Smooth muscle cell of the brain vasculature (primary cell): ENCODE results near the gene NWD2.
"Not testable (repeated sequence)": the region's sequence is repeated elsewhere in the genome, so short reads cannot be mapped to it uniquely, and the experiment has no call there.

Source experiments
- DNase-seq: peaks from one replicate; pipeline ENCODE4 v3.0.0-alpha.2; 2012; ENCODE audit warnings: low read depth, low spot score

NWD2 gene, protein sequence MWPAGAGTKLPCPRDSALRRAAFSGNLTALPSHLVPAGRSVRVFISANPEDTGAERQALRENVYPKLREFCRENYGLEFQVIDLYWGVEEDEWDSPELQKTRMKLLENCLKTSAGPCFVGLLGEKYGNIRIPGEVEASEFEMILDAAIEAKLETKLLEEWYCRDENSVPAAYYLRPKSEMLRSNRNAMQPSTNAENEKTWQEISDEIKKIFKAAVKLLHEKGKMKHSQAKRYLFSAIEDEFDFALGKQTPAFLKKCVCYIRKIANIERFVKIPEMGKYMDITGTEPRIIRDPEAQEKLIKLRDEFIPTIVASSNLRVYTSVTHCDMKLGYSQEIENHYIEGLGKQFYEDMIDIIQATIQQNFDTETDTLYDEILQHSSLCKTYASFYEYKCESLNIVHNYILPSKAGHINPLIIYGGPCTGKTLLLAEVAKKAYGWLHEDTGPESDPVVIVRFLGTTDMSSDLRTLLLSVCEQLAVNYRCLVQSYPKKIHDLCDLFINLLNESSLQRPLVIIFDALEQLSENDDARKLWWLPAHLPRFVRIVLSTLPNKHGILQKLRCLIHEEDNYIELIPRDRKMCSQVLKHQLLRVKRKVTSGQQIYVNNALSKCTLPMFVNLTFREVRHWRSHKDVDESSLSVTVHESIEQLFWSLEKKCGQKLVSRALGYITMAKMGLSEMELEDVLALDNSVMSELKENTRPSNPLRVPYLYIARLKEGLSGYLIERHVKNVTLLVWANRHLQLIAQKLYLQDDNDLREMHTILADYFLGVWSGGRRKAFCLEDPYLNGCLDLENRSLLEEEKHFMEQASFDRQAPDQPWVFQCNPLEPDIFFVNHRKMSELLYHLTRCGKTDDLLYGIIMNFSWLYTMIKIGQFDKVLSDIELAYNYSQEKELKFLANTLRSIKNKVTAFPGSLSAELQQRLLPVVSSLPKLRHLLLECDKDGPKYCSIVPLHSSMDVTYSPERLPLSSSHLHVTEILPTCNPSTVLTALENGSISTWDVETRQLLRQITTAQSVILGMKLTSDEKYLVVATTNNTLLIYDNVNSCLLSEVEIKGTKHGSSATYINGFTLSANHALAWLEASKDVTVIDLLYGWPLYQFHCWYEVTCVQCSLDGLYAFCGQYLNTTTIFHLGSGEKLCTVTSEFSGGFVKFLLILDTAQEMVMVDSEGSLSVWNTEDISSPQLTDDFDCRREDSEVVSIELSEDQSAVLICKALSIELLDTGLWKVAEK (N-terminal part only)

GRCh38 chr4:37244583-37245390 lies at the start of gene NWD2:
Gene NWD2 (plus strand): TSS chr4:37244743. CDS start chr4:37245068, 325 bp downstream.
- DNase-seq = no peak

DNA sequence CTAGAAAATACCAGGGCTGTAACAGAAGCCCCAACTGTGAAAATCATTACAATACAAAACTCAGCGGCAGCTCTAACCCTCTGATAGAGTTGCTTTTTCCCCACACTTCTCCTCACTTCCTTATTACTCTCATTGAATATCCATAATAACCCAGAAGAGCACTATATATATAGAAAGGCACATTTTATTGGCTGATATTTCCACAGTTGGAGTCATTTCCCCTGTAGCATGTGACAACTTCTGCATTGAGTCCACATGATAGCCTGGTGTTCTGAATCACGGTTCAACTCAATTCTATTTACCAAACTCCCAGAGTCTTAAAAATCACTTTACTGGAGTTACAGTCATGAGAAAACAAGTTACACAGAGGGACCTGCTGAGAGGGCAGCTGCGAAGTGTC lies 46.6 kb upstream of the NWD2 start:
- DNase-seq = no peak

GRCh38 chr4:37204740-37205139 lies 39.8 kb upstream of the NWD2 start:
- DNase-seq = not testable (repeated sequence)

GRCh38 chr4:37216209-37216608 lies 28.3 kb upstream of the NWD2 start:
- DNase-seq = no peak

DNA sequence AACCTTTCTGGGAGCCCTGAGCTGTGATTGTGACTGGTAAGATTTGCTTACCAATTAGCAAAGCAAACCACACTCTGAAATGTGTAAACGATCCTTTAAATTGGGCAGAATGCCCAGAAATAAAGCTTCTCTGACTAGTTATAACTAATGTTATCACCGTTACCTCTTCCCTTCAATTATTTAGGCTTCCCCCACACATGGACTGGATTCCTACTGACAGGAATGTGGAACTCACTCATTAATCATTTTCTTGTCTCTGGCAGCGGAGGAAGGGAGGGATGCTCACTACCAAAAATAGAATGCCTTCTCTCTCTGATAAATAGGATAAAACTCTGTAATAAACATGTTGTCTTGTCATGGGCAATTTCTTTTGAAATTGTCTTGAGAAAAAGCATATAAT lies 25.3 kb upstream of the NWD2 start:
- no peak for DNase-seq

- DNase-seq = no peak
These were observed 24.6 kb upstream of the NWD2 start for GRCh38 chr4:37219990-37220389.

- DNase-seq = no peak
These were observed 23.9 kb upstream of the NWD2 start for GRCh38 chr4:37220685-37221084.

GRCh38 chr4:37223732-37224131 lies 20.8 kb upstream of the NWD2 start:
- DNase-seq = no peak

GRCh38 chr4:37224854-37225253 lies 19.7 kb upstream of the NWD2 start:
- no peak for DNase-seq

DNA sequence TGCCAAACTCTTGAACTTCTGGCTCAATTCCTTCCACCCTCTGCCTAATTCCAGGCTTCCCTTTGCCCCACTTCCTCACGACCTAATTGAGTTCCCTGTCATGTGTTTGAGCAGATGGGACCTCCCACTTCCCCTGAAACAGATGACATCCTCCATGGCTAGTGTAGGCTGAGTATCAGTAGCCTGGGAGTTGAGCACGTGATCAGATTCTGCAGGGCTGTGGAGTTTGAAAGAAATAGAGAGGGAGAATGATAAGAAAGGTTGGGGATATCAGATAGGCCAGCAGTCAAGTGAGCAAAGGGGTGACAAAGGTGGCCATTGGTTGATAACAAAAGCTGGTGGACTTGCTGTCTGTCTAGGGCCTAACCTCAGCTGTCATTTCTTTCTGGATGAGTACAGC lies 18.8 kb upstream of the NWD2 start:
- DNase-seq = no peak

- no peak for DNase-seq
These were observed 12.2 kb upstream of the NWD2 start for GRCh38 chr4:37232315-37232714.

DNA sequence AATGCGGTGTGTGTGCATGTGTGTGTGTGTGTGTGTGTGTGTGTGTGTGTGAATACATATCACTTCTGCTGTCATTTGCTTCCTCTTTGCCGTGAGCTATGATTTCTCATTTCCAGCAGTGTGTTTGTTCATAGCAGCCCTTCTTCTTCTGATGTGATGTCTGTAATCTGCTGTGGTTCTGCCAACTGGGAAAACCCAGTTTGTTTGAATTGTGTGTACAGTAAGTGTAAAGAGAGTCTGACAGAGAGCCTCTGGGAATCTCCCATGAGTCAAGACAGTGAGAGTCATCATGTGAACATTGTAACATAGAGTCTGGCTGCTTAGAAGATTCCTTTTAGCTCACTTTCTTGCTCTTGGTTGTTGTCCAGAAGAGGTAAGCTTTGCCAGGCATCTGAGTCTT lies 8.4 kb upstream of the NWD2 start:
- no peak for DNase-seq

DNA sequence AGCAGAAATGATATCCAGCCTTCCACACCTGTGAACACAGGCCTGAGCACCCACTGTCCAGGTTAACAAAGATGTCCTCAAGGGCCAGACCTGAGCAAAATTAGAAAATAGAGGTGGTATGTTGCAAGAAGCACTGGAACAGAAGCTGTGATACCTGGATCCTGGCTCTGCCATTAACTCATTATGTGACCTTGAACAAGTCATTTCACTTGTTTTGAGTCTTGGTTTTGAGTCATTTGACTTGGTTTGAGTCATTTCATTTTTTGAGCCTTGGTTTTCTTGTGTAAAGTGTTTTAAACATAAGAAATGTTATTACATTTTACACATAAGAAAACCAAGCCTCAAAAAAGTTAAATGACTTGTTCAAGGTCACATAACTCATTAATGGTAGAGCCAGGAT lies 2.9 kb upstream of the NWD2 start:
- DNase-seq = no peak

GRCh38 chr4:37243051-37243450 lies 1.5 kb upstream of the NWD2 start:
- DNase-seq = no peak

DNA sequence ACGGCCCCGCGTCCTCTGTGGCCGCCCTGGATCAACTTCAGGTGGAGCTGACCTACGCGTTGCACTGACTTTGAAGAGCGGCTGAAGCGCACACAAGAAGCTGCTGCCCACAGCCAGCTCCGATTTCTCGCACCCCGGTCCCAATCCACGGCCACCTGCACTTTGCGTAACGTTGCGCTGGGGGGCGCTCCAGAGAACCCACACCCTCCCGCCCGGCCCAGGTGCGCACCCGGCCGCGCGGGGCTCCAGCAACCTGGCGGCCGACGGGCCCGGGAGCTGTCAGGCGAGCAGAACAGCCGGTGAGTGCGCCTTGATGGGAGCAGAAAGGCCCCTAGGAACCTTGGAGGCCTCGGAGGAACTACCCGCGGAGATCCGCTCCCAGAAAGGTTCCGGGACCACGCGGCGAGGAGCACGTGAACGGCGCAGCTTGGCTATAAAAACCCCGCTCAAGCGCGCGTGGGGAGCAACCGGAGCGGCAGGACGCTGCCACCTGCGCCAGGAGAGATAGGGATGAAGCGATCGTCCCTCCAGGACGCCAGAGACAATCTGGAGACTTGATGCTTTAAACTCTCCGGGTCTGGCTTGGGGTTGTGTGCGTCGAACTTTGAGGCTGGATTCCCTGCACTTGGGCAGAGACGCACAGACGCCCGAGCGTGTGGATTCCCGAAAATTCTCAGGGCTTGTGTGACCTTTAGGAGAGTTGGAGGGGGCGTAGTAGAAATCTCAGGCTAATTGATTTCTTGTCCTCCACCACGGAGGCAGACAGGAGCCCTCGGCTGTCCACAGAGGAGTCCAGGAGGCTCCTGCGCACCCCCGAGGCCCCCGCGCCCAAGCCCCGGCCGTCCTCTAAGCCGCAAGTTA lies 591 bp upstream of the NWD2 start:
- DNase-seq = no peak

- DNase-seq = no peak
These were observed 930 bp downstream of the NWD2 start for GRCh38 chr4:37245391-37245954.

DNA sequence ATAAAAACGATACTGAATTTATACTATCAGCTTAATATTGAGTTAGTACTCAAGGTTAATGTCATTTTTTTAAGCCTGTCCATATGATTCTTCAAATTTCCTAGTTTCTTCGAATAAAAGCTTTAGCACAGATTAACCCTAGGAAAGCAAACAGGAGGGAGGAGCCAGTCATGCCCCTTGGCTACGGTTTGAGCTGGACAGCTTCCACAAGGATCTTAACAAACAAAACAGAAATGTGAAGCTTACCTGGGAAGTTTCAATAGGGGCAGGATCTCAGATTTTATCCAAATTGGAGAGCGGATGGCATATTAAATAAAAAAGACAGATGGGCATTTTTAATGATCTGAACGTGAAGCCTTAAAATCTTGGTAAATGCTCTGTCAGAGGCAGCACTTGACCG lies 2.3 kb downstream of the NWD2 start:
- DNase-seq = no peak

- DNase-seq = no peak
These were observed 13.7 kb downstream of the NWD2 start for GRCh38 chr4:37258221-37258620.

GRCh38 chr4:37268319-37268718 lies 23.8 kb downstream of the NWD2 start:
- no peak for DNase-seq

DNA sequence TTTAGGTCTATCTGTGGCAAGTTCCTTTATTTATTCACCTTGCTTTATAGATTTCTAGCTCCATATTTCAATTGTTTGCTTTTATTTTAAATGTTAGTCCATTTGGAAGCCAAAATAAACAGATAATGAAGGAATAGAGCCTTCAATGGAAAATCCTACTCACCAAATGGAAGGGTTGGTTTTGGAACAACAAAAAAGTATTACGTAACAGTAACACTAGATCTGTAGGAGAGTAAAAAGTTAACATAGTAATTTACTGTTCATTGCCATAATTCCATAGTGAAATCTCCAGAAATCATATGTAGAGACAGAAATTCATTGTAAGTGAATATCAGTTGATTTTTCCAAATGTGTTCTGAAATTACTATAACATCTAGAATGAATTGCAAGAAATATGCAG lies 34.6 kb downstream of the NWD2 start:
- DNase-seq = no peak
